AG10803 (cell line): ENCODE data around the gene BCAS4.

Experiments used
- DNase-seq: peaks from one replicate; pipeline ENCODE4 v3.0.0; 2010; ENCODE audit warnings: low read depth
- H3K4me3 ChIP-seq: 2 replicates; pipeline ENCODE4 v1.5.1; 2011; ENCODE audit warnings: mild to moderate bottlenecking, low read length, control low read depth
- TF ChIP-seq, protein P1 (sequence below): conservative IDR thresholded peaks from 2 replicates; pipeline ENCODE4 v1.5.1; 2011; ENCODE audit warnings: mild to moderate bottlenecking, low read length, control low read depth, inconsistent platforms

BCAS4 gene

DNA sequence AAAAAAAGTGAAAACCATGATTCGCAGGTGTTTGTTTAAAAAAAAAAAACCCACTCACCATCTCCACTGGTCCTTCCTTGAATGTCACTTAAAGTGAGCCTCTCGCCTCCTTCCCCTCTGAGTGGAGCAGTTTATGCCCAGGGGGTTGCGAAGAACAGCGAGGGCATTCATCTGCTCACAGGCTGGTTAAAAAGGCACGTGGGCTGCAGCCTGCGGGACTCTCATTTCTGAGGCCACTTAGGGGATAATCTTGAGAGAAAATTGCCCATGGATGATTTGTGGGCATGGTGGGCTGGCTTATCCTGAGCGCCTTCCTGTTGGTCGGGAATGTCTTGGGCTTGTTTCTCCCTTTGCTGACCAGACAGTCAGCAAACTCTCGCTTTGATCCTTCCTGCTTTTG lies 18.9 kb downstream of the BCAS4 start:
- H3K4me3 ChIP-seq, result no peak overlapping the region
- DNase-seq, result no peak

DNA sequence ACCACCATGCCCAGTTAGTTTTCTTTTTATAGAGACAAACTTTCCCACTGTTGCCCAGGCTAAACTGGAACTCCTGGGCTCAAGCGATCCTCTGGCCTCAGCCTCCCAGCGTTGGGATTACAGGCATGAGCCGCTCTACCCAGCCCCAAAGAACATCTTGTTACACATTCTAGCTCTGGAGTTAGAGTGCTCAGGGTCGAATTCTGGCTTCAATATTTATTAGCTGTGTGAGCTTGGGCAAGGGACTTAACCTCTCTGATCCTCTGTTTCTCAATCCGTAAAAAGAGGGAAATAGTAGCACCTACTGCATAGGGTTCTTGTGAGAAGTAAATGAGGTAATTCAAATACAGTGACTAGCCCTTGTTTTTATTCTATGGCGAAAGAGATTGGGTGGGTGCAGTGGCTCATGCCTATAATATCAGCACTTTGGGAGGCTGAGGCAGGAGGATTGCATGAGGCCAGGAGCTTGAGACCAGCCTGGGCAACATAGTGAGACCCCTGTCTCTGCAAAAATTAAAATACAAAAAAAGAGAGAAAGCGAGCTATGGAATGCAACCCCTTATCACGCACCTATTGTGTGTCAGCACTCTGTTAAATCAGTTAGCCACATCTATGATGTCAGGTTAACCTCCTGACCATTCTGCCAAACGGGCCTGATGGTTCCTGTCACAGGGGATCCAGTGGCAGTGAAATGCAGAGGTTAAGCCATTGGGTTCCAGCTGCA lies 19.7 kb downstream of the BCAS4 start:
- no peak for DNase-seq
- TF ChIP-seq, protein P1, sequence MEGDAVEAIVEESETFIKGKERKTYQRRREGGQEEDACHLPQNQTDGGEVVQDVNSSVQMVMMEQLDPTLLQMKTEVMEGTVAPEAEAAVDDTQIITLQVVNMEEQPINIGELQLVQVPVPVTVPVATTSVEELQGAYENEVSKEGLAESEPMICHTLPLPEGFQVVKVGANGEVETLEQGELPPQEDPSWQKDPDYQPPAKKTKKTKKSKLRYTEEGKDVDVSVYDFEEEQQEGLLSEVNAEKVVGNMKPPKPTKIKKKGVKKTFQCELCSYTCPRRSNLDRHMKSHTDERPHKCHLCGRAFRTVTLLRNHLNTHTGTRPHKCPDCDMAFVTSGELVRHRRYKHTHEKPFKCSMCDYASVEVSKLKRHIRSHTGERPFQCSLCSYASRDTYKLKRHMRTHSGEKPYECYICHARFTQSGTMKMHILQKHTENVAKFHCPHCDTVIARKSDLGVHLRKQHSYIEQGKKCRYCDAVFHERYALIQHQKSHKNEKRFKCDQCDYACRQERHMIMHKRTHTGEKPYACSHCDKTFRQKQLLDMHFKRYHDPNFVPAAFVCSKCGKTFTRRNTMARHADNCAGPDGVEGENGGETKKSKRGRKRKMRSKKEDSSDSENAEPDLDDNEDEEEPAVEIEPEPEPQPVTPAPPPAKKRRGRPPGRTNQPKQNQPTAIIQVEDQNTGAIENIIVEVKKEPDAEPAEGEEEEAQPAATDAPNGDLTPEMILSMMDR, result no peak
- no peak overlapping the region for H3K4me3 ChIP-seq

More for the DNA sequence above, 18.9 kb downstream of the BCAS4 start:
- TF ChIP-seq, protein P1, result no peak

DNA sequence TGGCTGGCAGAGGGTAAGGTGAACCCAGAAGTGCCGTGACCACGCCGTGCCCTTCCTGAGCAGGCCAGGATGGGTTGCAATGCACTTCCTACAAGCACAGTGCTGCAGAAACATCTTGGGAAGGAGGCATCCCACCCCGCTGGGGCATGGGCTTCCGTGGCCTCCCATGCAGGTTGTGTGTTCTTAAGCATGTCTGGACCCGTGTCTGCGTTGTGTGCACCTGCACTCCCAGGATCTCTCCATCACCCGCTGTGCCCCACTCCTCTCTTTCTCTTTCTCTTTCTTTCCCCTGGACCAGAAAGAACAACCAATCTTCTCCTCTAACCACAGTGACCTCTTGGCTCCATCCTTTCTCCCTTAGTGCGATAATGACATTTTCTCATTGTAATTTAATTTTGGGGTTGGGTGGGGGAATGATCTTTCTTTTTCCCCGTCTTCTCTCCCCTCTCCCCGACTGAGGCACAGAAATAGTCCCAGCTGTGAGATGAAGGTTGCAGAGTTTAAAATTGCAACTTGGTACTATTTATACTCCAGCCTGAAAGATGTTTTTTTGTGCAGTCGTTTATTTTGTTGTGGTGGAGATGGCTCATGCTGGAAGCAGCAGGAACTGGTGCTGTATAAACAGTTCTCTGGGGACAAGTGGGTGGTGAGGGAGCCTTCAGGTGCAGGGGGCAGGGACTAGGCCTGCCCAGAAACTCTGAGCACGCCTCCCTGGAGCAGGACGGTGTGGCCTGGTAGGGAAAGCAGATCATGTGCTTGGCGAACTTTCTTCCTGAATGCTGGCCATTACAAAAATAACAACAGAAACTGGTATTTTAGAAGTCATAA lies 20.5 kb downstream of the BCAS4 start:
- no peak overlapping the region for H3K4me3 ChIP-seq
- peak; percentile 48 for DNase-seq
- TF ChIP-seq, protein P1, result no peak

DNA sequence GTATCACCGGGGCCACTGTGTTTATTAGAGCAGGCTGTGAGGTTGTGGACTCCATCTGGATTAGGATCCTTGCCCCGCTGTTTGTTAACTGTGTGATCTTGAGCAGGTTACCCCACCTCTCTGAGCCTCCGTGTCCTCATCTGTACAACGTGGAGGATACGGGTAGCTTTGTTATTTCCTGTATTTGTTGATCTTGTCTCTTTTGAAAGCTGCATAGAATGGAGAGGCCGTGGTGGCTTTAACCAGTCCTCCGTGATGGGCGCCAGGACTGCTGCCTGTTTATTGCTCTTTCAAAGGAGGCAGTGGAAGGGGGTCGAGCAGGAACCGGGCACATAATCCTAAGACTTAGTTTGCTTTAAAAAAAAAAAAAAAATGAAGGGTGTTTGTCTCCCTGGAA lies 22.9 kb downstream of the BCAS4 start:
- H3K4me3 ChIP-seq, result no peak overlapping the region
- TF ChIP-seq, protein P1, result no peak
- DNase-seq, result no peak

DNA sequence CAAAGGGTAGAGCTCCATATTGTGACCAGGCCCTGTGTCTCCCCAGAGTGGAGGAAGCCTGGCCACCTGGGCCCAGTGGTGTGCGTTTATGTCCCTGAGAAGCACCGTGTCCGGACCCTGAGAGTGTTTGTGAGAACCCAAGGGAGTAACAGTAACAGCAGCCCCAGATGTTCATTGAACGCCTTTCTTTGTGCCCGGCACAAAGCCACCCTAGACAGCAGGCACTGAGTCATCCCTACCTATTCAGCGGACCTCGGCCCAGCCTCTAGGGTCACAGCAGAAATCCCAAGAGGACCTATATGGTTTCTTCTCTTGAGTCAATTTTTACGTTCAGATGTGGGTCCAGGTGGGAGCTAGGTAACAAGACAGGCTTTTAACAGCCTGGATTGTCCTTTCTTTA lies 24.5 kb downstream of the BCAS4 start:
- no peak for DNase-seq
- no peak overlapping the region for H3K4me3 ChIP-seq
- TF ChIP-seq, protein P1, result no peak

DNA sequence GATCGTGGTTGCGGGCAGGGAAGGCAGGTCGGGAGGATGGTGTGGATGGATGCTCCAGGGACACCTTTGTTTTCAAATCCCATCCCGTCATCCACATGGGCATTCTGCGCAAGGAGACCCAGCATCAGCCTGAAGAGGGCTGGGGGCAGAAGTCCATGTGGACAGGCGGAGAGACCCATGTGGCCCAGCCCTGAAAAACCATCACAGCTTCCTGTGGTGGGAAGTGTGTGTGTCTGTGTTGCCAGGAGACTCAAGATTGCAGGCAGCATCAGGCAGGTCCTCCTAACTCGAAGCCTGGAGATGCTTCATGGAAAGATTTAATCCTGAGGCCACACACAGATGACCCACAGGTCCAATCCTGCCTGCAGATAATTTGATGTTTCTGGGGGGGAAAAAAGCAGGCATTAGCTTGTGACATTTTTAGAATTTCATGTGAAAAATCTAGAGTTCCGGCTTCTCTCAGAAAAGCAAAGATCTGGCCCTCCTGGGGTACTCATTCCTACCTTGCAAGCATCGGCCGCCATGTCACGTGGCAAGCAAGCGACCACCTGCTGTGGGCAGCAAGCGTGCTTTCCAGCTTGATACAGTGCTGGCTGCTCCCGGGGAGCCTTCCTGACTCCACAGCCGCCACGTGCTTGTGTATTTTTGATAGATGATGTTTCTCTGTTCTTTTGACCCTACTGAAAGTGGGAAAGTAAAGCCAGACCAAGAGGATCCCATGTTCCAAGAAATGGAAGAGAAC lies 25.8 kb downstream of the BCAS4 start:
- TF ChIP-seq, protein P1, result no peak
- no peak for DNase-seq
- no peak overlapping the region for H3K4me3 ChIP-seq
